ENCODE measurements around the gene CLCN1. TPM values are rescaled to one million over a fixed set of nuclear protein-coding genes. Genes with fewer than 3 reads are reported as not detected.

CLCN1 gene
- total RNA-seq, 1 donor from 2014 or later: 0.14 TPM

GRCh38 chr7:143280160-143280559 lies 35.8 kb upstream of the CLCN1 start:
- peaks cover 32% of the 10 kb centered on the region for H3K4me1 Mint-ChIP-seq (ENCODE audit: low read depth)
- no peaks in the 10 kb centered on the region for H3K27me3 Mint-ChIP-seq
- TF ChIP-seq, protein P1, sequence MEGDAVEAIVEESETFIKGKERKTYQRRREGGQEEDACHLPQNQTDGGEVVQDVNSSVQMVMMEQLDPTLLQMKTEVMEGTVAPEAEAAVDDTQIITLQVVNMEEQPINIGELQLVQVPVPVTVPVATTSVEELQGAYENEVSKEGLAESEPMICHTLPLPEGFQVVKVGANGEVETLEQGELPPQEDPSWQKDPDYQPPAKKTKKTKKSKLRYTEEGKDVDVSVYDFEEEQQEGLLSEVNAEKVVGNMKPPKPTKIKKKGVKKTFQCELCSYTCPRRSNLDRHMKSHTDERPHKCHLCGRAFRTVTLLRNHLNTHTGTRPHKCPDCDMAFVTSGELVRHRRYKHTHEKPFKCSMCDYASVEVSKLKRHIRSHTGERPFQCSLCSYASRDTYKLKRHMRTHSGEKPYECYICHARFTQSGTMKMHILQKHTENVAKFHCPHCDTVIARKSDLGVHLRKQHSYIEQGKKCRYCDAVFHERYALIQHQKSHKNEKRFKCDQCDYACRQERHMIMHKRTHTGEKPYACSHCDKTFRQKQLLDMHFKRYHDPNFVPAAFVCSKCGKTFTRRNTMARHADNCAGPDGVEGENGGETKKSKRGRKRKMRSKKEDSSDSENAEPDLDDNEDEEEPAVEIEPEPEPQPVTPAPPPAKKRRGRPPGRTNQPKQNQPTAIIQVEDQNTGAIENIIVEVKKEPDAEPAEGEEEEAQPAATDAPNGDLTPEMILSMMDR (IDR thresholded peaks at IDR 0.05; ENCODE audit: unreplicated experiment): no peak
- H3K4me3 Mint-ChIP-seq (ENCODE audit: low read depth): no peak overlapping the region
- DNase-seq (ENCODE audit: low spot score, unreplicated experiment): no peak
- no peaks in the 10 kb centered on the region for H3K9me3 Mint-ChIP-seq (ENCODE audit: low read depth)
- no peaks in the 10 kb centered on the region for H3K36me3 Mint-ChIP-seq (ENCODE audit: insufficient read depth)
- H3K27ac Mint-ChIP-seq: peak overlapping the region; percentile 89

GRCh38 chr7:143280566-143280965 lies 35.3 kb upstream of the CLCN1 start:
- Mint-ChIP-seq H3K9me3 (ENCODE audit: low read depth) (no peaks in the 10 kb centered on the region), H3K27ac (peak overlapping the region; percentile 89), H3K4me1 (ENCODE audit: low read depth) (peaks cover 34% of the 10 kb centered on the region), H3K27me3 (no peaks in the 10 kb centered on the region), H3K36me3 (ENCODE audit: insufficient read depth) (no peaks in the 10 kb centered on the region), H3K4me3 (ENCODE audit: low read depth) (no peak overlapping the region)
- TF ChIP-seq, protein P1 (IDR thresholded peaks at IDR 0.05; ENCODE audit: unreplicated experiment): no peak
- DNase-seq (ENCODE audit: low spot score, unreplicated experiment): no peak

DNA sequence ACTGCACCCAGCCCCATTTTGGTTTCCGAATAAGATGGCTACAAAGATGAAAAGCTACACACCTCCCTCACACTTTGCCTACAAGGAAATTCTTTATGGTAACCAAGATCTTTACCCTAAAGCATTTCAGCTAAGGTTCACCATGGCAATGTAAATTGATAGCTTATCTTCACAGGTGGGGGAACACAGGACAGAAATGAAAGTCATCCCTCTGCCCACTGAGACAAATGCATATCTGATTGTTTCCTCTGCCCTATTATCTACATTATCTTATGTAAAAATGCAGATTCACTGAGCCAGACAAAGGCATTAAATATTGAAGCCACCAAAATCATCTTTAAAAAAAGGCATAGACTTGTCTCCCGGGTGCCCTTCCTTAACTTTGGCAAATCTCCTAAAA lies 34.4 kb upstream of the CLCN1 start:
- no peak overlapping the region for H3K4me3 Mint-ChIP-seq (ENCODE audit: low read depth)
- peaks cover 35% of the 10 kb centered on the region for H3K4me1 Mint-ChIP-seq (ENCODE audit: low read depth)
- TF ChIP-seq, protein P1 (IDR thresholded peaks at IDR 0.05; ENCODE audit: unreplicated experiment): no peak
- H3K27me3 Mint-ChIP-seq: no peaks in the 10 kb centered on the region
- DNase-seq (ENCODE audit: low spot score, unreplicated experiment): no peak
- H3K9me3 Mint-ChIP-seq (ENCODE audit: low read depth): no peaks in the 10 kb centered on the region
- no peaks in the 10 kb centered on the region for H3K36me3 Mint-ChIP-seq (ENCODE audit: insufficient read depth)
- H3K27ac Mint-ChIP-seq: no peak overlapping the region

DNA sequence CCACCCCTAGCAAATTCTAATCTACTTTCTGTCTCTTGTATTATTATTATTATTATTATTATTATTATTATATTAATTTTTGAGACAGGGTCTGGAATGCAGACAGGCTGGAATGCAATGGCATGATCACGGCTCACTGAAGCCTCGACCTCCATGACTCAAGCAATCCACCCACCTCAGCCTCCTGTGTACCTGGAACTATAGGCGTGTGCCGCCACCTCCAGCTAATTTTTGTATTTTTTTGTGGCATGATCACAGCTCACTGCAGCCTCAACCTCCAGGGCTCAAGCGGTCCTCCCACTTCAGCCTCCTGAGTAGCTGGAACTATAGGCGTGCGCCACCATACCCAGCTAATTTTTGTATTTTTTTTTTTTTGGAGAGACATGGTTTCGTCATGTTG lies 33.8 kb upstream of the CLCN1 start:
- no peaks in the 10 kb centered on the region for H3K27me3 Mint-ChIP-seq
- H3K27ac Mint-ChIP-seq: no peak overlapping the region
- DNase-seq (ENCODE audit: low spot score, unreplicated experiment): no peak
- peaks cover 3% of the 10 kb centered on the region for H3K36me3 Mint-ChIP-seq (ENCODE audit: insufficient read depth)
- H3K9me3 Mint-ChIP-seq (ENCODE audit: low read depth): peaks cover 4% of the 10 kb centered on the region
- TF ChIP-seq, protein P1 (IDR thresholded peaks at IDR 0.05; ENCODE audit: unreplicated experiment): no peak
- peaks cover 35% of the 10 kb centered on the region for H3K4me1 Mint-ChIP-seq (ENCODE audit: low read depth)
- H3K4me3 Mint-ChIP-seq (ENCODE audit: low read depth): no peak overlapping the region

DNA sequence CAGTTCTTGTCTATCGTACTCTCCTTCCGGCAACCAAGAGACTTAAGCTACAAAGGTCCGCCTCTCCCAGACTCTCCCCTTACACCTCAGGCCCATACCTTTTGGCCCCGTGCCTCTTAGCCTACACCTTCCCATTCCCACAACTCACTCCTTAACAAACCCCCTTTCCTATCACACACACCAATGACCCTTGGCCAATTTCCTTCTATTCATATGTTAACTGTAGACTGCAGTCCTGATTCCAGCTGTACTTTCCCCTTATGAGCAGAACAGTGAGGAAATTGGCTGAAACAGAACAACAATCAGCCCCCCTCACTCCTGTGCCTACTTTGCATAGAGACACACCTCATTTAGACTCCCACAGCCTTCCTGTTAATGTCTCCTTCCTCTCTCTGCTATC lies 32.5 kb upstream of the CLCN1 start:
- no peak overlapping the region for H3K27ac Mint-ChIP-seq
- peaks cover 35% of the 10 kb centered on the region for H3K4me1 Mint-ChIP-seq (ENCODE audit: low read depth)
- H3K36me3 Mint-ChIP-seq (ENCODE audit: insufficient read depth): peaks cover 7% of the 10 kb centered on the region
- DNase-seq (ENCODE audit: low spot score, unreplicated experiment): no peak
- TF ChIP-seq, protein P1 (IDR thresholded peaks at IDR 0.05; ENCODE audit: unreplicated experiment): no peak
- no peak overlapping the region for H3K4me3 Mint-ChIP-seq (ENCODE audit: low read depth)
- H3K27me3 Mint-ChIP-seq: no peaks in the 10 kb centered on the region
- peaks cover 8% of the 10 kb centered on the region for H3K9me3 Mint-ChIP-seq (ENCODE audit: low read depth)

Measured in progenitor cell of endocrine pancreas (in vitro differentiated cells).